ENCODE data around the gene ALOX15.
"Not testable (repeated sequence)": the region's sequence is repeated elsewhere in the genome, so short reads cannot be mapped to it uniquely, and the experiment has no call there.

ALOX15 gene, protein sequence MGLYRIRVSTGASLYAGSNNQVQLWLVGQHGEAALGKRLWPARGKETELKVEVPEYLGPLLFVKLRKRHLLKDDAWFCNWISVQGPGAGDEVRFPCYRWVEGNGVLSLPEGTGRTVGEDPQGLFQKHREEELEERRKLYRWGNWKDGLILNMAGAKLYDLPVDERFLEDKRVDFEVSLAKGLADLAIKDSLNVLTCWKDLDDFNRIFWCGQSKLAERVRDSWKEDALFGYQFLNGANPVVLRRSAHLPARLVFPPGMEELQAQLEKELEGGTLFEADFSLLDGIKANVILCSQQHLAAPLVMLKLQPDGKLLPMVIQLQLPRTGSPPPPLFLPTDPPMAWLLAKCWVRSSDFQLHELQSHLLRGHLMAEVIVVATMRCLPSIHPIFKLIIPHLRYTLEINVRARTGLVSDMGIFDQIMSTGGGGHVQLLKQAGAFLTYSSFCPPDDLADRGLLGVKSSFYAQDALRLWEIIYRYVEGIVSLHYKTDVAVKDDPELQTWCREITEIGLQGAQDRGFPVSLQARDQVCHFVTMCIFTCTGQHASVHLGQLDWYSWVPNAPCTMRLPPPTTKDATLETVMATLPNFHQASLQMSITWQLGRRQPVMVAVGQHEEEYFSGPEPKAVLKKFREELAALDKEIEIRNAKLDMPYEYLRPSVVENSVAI

DNA sequence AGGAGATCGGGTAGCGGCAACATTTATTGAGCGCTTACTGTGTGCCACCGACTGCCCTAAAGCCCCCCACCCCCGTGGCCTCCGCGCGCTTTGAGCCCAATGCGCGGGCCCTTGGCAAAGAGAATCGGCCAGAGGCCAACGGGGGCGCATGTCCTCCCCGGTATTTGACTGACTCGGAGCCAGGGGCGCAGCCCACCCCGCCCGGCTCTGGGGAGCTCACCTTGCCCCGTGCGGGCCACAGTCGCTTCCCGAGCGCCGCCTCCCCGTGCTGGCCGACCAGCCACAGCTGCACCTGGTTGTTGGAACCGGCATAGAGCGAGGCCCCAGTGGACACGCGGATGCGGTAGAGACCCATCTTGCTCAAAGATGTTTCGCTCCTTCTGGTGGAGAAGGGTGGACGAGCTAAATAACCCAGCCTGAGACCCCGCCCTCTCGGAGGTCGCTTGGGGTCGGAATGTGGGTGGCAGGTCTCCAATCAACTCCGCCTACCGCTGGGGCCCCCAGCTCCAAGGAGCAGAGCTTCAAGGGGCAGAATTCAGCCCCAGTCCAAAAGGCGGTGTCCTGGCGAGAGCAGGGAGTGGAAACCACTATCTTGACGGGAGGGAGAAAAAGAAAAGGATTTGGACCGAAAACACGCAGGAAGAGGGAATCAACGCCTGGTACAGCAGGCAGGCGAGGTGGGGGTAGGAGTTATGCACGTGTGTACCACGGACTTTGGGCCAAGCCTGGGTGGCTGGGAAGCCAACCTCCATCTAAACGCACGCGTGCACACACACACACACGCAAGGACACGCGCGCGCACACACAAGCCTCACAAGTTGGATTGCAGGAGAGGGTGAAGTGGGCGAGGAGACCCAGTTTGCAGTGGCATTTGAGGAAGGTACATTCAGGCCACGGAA is at the start of gene ALOX15:
ALOX15 (minus strand) TSS at position 382 of the 899 bp plus-strand sequence; CDS start at position 355, 27 bp downstream.
- in situ Hi-C loops (cut with HindIII; ENCODE audit: low pct_ligation_motif_present, low pct_unique_long_range_greater_than_20kb, low sequenced_read_pairs): no loop called here
- DNase-seq: no peak

DNA sequence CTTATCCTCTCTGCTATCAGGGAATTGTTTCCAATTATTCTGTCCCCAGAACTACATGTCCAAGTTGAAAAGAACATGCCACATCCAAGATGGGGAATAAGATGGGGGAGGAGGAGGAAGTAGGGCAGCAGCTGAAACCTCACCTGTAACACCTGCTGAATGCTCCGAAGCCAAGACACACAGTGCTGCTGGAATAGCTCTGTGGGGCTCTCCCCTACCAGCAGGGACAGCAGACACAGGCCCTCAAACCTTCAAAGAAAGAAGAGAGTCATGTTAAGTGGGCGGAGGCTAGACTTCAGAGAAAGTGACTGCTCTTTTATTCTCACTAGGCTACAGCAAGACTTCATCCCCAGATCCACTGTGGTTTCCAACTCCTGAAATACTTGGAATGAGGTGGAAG is 49.3 kb upstream of the ALOX15 start:
- in situ Hi-C loops (cut with HindIII; ENCODE audit: low pct_ligation_motif_present, low pct_unique_long_range_greater_than_20kb, low sequenced_read_pairs): no loop called here
- DNase-seq: no peak

DNA sequence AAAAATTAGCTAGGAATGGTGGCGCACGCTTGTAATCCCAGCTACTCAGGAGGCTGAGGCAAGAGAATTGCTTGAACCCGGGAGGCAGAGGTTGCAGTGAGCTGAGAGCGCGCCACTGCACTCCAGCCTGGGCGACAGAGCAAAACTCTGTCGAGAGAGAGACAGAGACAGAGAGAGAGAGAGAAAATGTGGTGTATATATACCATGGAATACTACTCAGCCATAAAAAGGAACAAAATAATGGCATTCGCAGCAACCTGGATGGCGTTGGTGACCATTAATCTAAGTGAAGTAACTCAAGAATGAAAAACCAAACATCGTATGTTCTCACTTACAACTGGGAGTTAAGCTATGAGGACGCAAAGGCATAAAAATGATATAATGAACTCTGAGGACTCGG is 48.4 kb upstream of the ALOX15 start:
- in situ Hi-C loops (cut with HindIII; ENCODE audit: low pct_ligation_motif_present, low pct_unique_long_range_greater_than_20kb, low sequenced_read_pairs); DNase-seq: not testable (repeated sequence)

DNA sequence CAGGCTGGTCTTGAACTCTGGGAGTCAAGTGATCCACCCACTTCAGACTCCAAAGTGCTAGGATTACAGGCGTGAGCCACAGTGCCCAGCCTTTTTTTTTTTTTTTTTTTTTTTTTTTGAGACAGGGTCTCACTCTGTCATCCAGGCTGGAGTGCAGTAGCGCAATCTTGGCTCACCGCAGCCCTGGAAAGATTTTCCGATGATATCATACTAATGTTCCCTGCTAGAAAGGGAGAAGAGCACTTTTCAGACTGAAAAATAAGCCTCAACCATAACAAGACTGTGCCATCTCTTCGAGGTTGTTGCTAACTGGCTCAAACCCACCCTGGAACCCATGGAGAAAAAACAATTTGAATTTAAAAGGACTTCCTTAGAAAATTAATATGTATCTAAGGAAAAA is 42.3 kb upstream of the ALOX15 start:
- in situ Hi-C loops (cut with HindIII; ENCODE audit: low pct_ligation_motif_present, low pct_unique_long_range_greater_than_20kb, low sequenced_read_pairs); DNase-seq: not testable (repeated sequence)

DNA sequence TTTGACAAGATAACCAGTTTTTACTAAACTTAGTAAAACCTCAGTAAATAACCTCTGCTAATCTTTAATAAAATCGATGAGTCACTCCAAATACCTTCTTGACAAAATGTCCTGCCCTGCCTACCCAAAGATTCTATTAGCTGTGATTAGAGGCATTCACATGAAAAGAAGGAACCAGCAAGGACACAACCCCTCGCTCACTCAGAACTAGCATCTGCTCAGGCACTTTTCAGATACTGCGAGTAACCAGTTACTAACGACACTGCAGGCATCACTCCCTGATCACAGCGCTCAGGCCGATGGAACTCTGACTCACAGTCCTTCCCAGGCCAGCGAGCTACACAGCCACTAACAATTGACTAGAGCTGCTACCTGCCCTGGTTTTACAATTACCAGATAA is 38.2 kb upstream of the ALOX15 start:
- DNase-seq: peak; percentile 81
- in situ Hi-C loops (cut with HindIII; ENCODE audit: low pct_ligation_motif_present, low pct_unique_long_range_greater_than_20kb, low sequenced_read_pairs): no loop called here

DNA sequence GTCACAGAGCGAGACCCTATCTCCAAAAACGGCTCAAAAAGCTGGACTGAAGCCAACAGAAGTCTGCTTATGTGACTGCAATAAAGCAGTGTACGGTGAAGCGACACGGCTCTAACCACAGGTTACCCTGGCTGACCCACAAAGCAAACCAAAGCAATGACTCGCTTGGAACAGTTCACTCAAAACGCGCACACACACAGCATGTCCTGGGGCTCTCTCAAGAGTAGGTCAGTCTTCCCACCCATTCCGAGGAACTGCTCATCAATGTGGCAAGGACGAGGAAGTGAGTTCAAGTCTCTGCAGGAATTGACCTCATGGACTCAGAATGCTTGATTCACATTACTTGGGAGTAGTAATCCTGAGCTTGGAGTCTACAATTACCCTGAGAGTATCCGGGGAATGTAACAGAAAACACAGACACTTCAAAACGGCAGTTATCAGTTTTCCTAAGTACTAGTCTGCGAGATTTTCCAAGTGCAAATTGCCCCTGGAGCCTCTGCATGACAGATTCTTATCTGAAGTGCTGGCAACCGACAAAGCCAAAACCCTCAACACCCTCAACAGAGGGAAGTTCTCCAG is 37.1 kb upstream of the ALOX15 start:
- peak; percentile 76 for DNase-seq
- in situ Hi-C loops (cut with HindIII; ENCODE audit: low pct_ligation_motif_present, low pct_unique_long_range_greater_than_20kb, low sequenced_read_pairs): no loop called here

DNA sequence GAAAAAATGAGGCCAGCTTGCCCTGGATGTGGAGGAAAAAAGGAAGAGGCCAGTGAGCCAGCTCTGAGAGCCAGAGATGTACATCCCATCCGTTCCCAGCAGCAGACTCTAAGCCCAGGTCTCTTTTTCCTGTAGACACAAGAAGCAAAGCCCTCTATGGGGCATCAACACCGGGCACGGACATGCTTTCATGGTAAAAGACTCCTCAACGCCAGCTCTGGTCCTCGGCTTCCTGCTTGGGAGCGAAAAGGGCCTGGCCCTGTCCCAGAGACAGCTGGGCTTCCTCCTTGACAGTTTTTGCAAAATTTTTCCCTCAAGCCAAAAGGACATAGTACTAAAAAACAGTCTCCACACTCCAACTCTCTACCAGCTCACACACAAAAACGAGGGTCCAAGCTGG is 35.3 kb upstream of the ALOX15 start:
- in situ Hi-C loops (cut with HindIII; ENCODE audit: low pct_ligation_motif_present, low pct_unique_long_range_greater_than_20kb, low sequenced_read_pairs): no loop called here
- DNase-seq: no peak

DNA sequence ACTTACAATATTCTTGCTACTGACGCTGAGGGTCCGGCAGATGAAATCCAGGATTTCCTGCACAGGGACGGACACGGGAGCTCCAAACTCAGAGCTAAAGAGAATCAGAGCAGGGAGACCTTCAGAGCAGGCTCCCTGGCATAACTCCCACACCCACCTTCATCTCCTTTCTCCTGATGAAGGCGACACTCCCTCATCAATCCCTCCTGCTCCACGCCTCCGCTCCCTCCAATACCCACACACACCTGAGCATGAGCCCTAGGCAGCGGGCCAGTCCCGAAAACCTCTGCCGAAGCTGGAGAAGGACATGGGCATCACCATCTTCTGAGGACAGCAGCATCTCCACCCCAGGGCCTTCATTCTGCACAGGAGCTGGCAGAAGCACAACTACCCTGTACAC is 34.3 kb upstream of the ALOX15 start:
- in situ Hi-C loops (cut with HindIII; ENCODE audit: low pct_ligation_motif_present, low pct_unique_long_range_greater_than_20kb, low sequenced_read_pairs): no loop called here
- no peak for DNase-seq

DNA sequence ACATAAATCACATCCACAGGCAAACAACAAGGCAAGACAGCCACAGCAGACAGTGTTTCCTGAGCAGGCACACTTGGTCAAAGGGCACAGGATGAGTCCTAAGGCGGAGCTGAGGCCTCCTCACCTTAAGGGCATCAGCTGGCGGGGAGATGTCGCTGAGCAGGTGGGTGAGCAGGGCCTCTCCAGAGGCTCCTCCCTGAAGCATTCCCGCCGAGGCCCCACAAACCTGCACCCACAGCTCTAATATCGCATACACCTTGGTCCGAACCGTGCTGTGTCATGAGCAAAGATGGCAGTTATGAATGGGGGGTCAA is 33.2 kb upstream of the ALOX15 start:
- in situ Hi-C loops (cut with HindIII; ENCODE audit: low pct_ligation_motif_present, low pct_unique_long_range_greater_than_20kb, low sequenced_read_pairs): no loop called here
- no peak for DNase-seq

DNA sequence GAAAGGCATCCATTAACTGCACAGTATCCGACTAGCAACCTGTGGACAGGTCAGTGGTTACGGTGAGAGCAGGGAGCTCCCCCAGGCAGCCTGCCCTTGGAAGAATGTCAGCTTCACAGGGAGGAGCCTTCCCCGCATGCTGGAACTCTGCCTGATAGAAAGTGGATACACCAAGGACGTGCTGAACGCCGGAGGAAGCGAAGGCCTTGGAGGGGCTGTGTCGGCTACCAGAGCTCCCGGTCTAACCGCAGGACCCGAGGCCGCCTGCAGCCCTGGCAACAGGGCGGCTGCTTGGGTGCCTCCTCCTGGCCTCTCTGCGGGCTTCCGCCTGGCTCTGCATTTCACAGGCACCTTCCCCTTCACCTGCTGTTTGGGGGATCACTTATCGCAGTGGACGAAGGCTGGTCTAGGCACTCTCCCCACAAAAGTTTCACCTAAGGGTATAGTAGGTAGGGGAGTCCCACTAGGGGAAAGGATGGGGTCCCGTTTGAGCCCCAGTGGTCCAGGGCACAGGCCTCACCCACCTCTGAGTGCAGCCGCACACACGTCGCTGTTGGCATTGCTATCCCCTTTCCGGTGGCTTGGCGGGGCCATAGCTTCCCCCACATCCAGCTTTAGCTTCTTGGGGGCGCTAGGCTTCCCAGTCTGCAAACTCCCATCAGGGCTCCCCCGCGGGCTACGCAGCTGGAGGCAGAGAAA is 32.7 kb upstream of the ALOX15 start:
- in situ Hi-C loops (cut with HindIII; ENCODE audit: low pct_ligation_motif_present, low pct_unique_long_range_greater_than_20kb, low sequenced_read_pairs): no loop called here
- no peak for DNase-seq

DNA sequence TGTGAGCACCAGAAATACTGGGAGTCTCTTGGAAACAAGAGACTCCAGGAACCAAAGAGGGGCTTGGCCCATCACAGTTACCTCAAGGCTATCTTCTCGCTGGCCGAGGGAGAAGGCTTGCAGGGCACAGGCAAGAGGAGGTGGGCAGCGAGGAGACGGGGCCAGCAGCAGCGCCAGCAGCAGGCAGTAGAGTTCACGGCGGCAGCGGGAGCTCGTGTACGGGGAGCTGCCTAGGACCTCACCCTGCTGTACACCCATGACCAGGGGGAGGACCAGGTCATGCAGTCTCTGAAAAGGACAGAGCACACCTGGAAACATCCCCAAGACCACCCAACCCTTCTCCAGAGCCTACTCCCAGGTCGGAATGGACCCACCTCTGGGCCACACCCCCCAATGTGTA is 31.7 kb upstream of the ALOX15 start:
- in situ Hi-C loops (cut with HindIII; ENCODE audit: low pct_ligation_motif_present, low pct_unique_long_range_greater_than_20kb, low sequenced_read_pairs): no loop called here

DNA sequence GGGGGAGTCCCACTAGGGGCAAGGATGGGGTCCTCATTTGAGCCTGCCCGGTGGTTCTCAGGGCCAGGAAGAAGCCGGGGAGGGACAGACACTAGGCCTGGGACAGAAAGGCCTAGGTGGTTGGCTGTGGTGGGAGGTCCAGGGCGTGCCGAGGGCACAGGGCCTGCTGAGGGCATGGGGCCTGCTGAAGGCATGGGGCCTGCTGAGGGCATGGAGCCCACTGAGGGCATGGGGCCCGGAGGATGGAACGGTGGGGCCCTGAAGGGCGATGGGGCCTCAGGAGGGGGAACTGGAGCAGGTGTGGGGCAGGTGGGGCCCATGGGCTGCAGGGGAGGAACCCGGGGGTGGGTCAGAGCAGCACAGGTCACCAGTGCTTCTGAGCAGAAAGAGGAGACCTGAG is 31.3 kb upstream of the ALOX15 start:
- no peak for DNase-seq
- in situ Hi-C loops (cut with HindIII; ENCODE audit: low pct_ligation_motif_present, low pct_unique_long_range_greater_than_20kb, low sequenced_read_pairs): no loop called here

More for the DNA sequence above, 31.7 kb upstream of the ALOX15 start:
- no peak for DNase-seq

DNA sequence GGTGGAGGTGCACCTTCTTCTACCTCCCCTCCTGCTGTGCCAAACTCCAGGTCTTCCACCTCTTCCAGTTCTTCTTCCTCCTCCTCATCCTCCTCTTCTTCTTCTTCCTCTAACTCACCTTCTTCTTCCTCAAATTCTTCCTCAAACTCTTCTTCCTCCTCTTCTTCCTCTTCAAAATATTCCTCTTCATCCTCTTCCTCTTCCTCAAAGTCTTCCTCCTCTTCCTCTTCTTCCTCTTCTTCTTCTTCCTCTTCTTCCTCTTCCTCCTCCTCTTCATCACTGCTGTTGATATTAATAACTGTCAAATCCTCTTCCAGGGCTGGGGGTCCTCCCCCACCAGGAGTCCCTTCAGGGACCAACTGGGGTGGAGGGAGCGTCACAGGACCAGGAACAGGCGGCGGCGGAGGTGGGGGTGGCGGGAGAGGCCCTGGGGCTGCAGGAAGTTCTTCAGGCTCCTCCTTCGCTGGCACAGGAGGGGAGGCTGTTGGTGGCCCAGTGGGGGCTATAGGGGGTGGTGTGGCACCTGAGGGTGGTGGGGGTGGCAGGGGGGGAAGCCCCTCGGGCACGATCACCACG is 30.7 kb upstream of the ALOX15 start:
- DNase-seq: no peak
- in situ Hi-C loops (cut with HindIII; ENCODE audit: low pct_ligation_motif_present, low pct_unique_long_range_greater_than_20kb, low sequenced_read_pairs): no loop called here

DNA sequence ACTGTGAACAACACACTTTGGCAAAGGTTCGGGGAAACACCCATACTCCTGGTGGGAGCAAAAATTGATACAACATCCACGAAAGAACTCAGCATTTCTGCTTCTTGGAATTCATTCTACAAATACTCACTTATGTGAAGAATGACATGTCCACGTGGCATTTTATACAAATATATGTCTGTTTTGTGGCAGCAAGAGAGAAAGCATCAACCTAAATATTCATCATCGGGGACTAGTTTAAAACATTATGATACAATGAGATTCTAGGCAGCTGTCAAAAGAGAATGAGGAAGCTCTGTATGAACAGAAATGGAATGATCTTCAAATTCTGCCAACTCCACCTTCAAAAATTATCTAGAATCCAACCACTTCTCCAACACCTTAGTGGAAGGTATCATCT is 25.7 kb upstream of the ALOX15 start:
- in situ Hi-C loops (cut with HindIII; ENCODE audit: low pct_ligation_motif_present, low pct_unique_long_range_greater_than_20kb, low sequenced_read_pairs): no loop called here
- no peak for DNase-seq

DNA sequence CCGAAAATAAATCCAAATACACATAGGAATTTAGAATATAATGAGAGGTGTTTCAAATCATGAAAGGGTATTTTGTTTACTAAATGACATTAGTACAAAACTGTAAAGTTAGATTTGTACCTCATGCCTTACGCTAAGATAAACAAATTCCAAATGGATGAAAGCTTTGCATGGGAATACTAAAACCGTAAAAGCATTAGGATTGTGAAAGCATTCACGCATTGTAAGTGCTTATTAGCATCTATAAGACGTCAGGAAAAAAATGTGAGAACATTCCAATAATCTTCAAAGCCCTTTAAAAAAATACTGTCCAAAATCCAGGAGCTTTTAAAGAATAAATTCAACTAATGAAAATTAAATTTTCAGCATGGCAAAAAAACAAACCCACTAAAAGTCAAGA is 24.8 kb upstream of the ALOX15 start:
- no peak for DNase-seq
- in situ Hi-C loops (cut with HindIII; ENCODE audit: low pct_ligation_motif_present, low pct_unique_long_range_greater_than_20kb, low sequenced_read_pairs): no loop called here

DNA sequence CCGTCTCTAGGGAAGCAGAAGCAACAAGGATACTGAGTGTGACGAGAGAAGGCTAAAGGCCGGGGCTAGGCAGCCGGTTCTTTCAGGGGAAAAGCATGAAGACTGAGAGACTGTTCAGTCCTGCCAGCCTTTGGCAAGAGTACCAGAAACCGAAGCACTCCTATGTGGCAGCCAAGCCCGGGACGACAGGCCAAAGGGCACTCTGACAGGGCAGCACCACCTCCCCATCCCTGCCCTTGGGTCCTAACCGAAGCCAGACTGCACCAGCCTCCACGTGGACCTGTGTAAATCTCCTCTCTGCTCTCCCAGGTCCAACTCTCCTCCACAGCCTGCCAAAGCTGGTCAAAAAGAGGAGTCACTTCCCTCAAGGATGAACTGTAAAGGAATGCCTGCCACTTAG is 23.5 kb upstream of the ALOX15 start:
- in situ Hi-C loops (cut with HindIII; ENCODE audit: low pct_ligation_motif_present, low pct_unique_long_range_greater_than_20kb, low sequenced_read_pairs): no loop called here
- DNase-seq: no peak

DNA sequence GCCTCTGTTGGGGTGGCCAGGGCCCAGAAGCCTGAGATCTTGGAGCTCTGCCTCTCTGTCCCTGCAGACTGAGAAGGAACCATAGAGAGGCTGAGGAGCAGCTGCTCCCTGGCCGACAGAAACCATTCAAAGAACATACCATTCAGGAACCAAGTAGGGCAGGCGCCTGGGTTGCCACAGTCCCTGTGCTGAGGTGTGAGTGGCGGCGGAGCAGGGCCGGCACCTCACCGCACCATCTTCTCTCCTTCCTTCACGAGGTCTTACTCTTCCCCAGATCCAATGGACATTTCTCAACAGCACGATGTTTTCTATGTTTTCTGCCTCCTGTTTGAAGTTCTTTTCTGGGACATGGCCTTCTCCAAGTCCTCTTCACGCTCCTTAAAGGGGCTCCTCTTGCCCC is 22.8 kb upstream of the ALOX15 start:
- in situ Hi-C loops (cut with HindIII; ENCODE audit: low pct_ligation_motif_present, low pct_unique_long_range_greater_than_20kb, low sequenced_read_pairs): no loop called here
- no peak for DNase-seq

DNA sequence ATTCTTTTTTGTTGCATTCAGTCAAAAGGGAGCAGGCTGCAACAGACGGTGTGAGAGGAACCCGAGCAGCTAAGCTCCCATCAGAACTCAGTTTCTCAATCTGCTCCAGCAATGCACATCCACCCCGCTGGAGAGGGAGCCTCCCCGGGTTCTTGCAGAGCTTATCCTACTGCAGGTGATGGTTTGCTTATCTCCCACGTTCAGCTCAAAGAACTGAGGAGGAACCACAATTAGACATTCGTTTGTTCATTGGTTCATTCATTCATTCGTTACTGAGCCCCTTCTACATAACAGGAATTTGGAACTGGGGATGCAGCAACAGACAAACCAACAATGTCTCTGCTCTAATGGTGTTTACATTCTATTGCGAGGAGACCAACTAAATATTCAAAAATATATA is 22.2 kb upstream of the ALOX15 start:
- DNase-seq: no peak
- in situ Hi-C loops (cut with HindIII; ENCODE audit: low pct_ligation_motif_present, low pct_unique_long_range_greater_than_20kb, low sequenced_read_pairs): no loop called here

Data from ACHN (cell line).